Hematopoietic multipotent progenitor cell treated with erythropoietin and hydrocortisone succinate and interleukin-3 and kit ligand, for 17 days (in vitro differentiated cells): Measurements from ENCODE around the gene FGD6.
"Not testable (repeated sequence)": the region's sequence is repeated elsewhere in the genome, so short reads cannot be mapped to it uniquely, and the experiment has no call there.

Source experiments
- DNase-seq: peaks from one replicate; pipeline ENCODE4 v3.0.0-alpha.2; 2015; ENCODE audit warnings: low spot score

Gene FGD6

GRCh38 chr12:95178136-95178535 lies 39.1 kb downstream of the FGD6 start:
- DNase-seq, result no peak

DNA sequence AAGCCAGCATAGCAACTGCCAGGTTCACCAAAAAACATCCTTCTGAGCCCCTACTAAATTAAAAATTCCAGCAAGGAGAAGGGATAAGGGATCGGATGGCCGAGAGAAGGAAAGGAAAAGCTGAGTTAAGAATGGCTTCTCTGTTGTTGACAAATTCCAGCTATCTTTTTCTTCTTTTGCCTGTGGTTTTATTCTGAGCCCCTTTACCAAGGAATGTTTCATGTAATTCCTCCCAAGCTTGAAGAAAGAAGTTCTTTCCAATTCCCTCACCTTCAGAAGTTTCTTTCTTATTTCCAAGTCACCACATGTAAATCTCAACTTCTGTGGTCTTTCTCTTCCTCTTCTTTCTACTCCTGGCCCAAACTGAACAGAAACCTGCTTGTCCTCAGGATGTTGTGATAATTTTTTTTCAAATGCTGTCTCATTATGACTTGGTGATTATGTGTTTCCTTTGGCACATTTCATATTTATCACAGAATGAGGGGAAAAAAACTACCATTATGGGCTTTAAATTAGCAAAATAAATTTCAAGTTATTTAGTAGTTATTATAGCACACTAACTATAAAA lies 40.0 kb downstream of the FGD6 start:
- DNase-seq, result no peak

DNA sequence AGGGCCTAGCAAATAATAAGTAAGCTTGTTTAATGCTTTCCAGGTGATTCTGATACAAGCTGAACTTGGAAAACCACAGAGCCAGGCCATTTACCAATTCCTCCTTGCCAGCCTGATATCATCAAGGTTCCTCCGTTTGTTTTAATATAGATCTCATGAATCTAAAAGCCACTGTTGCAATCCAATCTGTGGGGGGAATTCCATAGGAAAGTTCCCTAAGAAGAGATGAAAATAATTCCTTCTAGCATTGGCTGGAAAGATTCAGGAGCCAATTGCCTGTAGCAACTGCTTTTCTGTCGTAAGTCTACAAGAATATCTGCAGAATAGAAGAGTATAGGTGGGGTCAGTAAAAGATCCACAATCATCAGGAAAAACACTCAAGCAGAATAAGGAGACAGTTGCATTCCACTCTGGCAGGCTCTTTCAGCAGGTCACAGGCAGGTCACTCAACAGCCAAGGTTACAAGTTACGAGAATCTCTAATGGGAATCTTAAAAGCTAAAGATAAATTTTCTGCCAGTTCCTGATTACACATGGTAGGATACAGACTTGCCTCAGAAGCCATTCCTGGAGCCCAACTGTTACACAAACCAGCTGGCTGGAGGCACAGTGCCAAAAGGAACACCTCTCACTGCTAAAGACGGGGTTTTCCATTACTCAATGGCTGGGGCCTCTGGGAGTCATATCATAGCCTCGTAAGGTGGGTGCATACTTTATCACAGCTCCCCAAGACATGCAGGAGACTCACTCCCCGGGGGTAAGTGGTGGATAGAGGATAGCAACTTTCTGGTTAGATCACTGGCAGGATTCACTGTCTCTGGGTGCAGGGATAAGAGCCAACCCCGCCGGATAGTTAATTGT lies 43.6 kb downstream of the FGD6 start:
- no peak for DNase-seq

DNA sequence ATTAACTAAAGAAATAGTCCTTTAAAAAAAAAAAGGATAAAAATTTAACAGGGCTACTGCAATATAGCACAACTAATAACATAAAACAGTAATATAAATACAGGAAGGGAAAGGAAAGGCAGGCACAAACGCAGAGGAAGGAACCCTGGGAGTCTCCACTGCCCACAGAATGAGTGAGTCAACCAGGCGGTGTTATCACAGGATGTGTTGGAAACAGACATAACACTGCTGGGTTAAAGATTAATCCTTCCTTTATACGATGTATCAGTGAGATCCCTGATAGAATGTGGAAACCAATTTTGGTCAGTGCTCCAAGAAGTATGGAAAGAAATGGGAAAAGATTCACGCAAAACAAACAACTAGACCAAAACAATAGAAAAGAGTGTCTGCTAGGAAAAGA lies 47.9 kb downstream of the FGD6 start:
- no peak for DNase-seq

GRCh38 chr12:95168746-95169145 lies 48.5 kb downstream of the FGD6 start:
- no peak for DNase-seq

DNA sequence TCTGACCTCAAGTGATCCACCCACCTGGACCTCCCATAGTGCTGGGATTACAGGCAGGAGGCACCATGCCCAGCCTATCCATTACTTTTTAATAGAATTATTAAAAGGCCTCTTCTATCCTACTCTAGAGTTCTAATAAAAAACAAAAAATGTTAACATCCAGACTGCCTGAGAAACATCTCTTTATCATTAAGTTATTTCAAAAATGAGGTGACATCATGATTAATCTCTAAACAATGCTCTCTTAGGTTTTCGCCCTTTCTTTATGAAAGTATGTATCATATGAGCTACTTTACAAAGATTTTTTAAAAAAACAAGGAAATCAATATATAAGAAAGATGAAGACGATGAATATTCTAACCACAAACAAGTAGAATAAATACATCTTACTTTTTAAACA lies 52.6 kb downstream of the FGD6 start:
- DNase-seq, result no peak

DNA sequence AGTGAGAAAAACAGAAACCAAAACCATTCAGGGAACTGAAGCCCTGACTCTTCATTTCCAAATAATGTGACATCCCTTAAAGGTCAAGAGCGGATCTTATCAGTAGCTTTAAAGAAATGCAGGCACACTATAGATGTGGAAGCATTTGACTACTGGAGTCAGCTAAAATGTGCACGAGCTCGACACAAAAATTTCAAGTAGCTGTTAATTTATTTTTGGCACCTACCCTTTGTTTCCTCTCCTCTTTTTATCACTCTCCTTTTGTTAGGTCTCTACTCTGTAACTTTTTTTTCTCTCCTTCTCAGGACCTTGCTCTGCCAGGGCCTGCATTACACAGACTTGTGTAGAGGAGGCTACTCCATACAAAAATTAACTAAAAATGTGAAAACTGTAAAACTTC lies 58.3 kb downstream of the FGD6 start:
- DNase-seq, result no peak

DNA sequence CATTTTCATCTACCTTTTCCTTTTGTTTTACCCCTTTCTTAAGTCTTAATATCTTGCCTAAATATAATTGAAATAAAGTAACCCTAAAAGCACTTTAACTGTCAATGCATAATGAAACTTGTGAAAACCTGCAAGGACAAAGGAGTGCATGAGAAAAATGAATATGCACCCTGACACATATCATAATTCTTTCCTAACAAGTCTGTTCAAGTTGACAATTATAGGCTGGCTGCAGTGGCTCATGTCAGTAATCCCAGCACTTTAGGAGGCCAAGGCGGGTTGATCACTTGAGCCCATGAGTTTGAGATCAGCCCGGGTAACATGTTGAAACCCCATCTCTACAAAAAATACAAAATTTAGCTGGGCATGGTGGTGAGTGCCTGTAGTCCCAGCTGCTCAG lies 65.4 kb downstream of the FGD6 start:
- DNase-seq, result no peak

DNA sequence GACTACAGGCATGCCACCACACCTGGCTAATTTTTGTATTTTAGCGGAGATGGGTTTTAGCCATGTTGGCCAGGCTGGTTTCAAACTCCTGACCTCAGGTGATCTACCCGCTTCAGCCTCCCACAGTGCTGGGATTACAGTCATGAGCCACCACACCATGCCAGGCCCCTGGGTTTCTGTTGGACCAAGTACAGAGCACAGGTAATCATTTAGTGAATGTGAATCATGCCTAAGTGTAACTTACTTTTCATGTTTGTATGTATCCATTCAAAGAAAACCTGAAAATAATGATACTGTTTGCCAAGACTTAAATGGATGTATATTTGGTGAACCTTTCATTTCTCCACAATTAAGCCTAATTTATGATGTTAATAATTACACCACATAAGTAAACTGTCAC lies 65.9 kb downstream of the FGD6 start:
- no peak for DNase-seq

GRCh38 chr12:95150501-95150900 lies 66.8 kb downstream of the FGD6 start:
- no peak for DNase-seq

DNA sequence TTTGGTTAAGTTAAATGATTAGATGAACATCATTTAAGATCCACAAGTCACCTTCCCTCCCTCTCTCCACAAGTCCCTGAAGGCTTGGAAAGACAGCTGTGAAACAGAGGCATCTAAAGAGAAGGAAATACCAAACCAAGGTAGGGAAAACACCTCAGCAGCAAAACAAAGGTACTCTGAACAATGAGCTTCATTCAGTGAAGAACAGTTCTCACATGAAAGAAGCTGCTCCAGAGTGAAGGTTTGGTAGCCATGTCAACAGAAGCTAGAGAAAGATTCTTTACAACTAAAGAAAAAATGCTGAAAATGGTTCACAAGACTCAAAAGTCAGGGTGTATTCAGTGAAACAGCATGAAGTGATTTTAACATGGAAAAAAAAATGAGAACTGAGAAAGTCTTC lies 69.4 kb downstream of the FGD6 start:
- no peak for DNase-seq

- no peak for DNase-seq
Observed at GRCh38 chr12:95146769-95147168, 70.5 kb downstream of the FGD6 start.

GRCh38 chr12:95143621-95144205 lies 73.6 kb downstream of the FGD6 start:
- no peak for DNase-seq

DNA sequence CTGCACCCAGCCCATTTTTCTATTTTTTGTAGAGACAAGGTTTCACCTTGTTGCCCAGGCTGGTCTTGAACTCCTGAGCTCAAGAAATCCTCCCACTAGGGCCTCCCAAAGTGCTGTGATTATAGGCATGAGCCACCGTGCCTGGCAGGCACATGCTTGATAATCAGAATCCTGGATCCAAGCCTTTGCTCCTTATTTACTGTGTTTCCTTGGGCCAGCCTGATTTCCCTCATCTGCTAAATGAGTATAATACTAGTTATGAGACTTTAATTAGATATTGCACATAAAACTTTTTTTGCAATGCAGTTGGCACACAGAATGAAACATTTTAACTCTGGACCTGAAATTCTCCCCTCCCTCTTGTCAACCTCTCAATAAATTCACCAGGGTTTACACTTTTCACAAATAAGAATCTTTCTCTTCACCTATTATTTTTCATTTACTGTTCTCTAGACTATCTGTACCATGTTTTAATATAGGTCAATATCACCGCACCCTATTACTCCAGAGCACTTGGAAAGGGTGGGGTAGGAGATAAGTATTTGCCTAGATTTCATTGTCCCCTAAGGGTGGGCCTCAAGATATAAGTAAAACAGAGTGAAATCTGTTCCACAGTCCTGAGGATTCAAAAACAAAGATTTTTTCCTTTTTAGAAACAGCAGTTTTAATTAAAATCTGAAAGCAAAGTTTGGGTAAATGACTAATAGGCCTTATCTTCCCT lies 74.7 kb downstream of the FGD6 start:
- DNase-seq, result no peak

- DNase-seq, result no peak
Observed at GRCh38 chr12:95141310-95141709, 76.0 kb downstream of the FGD6 start.

GRCh38 chr12:95138031-95138430 lies 79.2 kb downstream of the FGD6 start:
- not testable (repeated sequence) for DNase-seq

- DNase-seq, result no peak
Observed at GRCh38 chr12:95136598-95136997, 80.7 kb downstream of the FGD6 start.

DNA sequence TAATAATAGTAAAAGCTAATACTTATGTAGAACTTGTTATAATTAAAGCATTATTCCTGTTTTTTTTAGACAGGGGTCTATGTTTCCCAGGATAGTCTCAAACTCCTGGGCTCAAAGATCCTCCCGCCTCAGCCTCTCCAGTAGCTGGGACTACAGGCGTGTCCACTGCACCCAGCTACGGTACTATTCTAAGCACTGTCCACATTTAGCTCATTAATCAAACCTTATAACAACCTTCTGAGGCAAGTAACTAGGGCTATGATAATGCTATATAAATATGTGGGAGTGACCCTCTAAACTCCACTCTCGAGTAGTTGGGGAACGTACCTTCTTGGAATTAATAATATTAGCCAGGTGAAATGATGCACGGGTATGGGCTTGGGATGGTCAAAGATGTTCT lies 83.2 kb downstream of the FGD6 start:
- no peak for DNase-seq

GRCh38 chr12:95131589-95132340 lies 85.5 kb downstream of the FGD6 start:
- DNase-seq, result no peak

DNA sequence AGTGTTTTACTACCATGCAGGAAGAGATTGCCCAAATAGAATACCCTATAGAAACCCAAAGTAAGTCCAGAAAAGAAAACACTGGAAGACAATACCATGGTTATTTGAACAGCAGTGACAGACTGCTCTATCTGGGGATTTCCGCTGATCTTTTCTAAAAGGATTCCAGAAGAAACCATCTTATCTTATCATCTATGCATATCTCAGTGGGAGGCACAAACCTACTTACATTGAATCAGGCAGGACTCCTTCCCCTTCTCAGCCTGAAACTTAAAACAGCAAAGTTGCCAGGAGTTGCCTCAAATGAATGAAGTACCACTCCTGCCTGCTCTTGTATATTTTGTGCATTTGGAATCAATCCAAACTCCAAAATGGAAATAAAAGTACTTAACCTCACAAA lies 87.2 kb downstream of the FGD6 start:
- DNase-seq, result no peak

DNA sequence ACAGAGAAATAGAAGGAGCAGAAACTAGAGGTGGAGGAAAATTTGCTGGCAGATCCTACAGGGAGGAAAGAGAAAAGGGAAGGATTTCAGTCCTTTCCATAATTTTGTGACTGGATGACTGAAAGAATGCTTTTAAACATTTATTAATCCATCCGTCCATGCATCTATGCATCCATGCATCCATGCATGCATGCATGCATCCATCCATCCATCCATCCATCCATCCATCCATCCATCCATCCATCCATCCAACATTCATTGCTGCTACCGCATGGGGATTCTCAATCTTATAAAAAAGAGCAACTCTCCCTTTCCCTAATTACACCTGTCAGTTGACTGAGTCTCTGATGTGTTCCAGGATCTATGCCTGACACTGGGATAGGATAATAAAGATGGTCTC lies 88.2 kb downstream of the FGD6 start:
- no peak for DNase-seq

GRCh38 chr12:95126736-95127135 lies 90.5 kb downstream of the FGD6 start:
- no peak for DNase-seq
